K562 treated with DMSO at 1 percent for 12 hours (cell line): ENCODE data around the gene CLCN2. TPM values are rescaled to one million over a fixed set of nuclear protein-coding genes. Genes with fewer than 3 reads are reported as not detected.

Experiments
- total RNA-seq: library from RNA; unstranded; fragments of 300-600 nt; gene quantifications from 2 replicates; pipeline ENCODE4 v1.2.3, GENCODE V29; 2022; ENCODE audit not compliant: insufficient read depth

Gene CLCN2
- total RNA-seq, result 5.2 and 12.0 TPM in 2 replicates

DNA sequence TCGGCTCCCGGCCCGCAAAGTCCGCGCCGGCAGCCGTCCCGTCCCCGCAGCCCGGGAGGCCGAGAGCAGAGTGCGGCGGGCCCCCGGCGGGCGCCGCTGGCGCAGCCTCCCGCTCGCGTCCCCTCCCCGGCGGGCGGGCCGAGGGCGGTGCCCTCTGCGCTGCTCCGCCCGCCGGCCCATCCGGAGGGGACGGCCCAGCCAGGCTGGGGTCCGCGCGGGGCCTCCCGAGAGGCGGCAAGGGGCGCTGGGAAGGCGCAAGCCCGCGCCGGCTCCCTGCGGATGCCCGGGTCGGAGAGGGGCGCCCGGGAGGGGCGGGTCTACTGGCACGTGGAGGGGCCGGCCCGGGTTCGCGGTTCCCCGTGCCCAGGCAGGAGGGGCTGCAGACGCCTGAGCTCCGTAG lies at the start of gene CLCN2, which contains the start of gene POLR2H:
TSS of gene CLCN2 (minus strand) at position 74 of the 400 bp plus-strand sequence. CDS start 126 bp downstream, outside the sequence.
TSS of gene POLR2H (plus strand) at position 179 of the 400 bp plus-strand sequence. CDS start 1,783 bp downstream, outside the sequence.

GRCh38 chr3:184379358-184380184 lies 18.2 kb upstream of the CLCN2 start, which contains the start of gene CHRD:
CHRD (plus strand) TSS chr3:184380054; CDS start chr3:184380319, 265 bp downstream.

DNA sequence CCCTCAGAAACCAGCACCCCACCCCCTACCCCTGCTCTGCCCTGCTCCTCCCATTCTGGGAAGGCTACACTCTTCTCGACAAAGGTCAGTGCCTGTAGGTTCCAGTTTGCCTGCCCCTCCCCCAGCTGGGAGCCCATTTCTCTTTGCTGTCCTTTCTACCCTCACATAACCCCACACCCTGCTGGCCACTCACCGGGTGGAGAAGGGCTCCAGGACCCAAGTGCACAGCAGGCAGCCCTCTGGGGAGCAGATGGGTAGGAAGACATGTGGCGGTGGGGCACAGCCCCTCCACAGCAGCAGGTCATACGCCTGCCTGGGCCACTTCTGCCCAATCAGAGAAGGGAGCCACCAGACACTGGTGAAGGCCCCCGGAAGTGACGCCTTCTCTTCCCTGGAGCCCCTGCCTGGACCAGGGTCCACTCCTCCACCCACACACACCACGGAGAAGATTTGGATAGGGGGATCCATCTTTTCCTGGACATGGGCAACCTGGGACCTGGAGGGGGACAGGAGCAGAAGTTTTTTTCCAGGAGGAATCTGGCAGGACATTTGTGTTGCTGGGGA lies 16.6 kb upstream of the CLCN2 start, which contains the start of gene THPO:
TSS of gene THPO (minus strand) at position 326 of the 564 bp plus-strand sequence. CDS start 1,948 bp downstream, outside the sequence.

GRCh38 chr3:184337399-184337714 lies 24.0 kb downstream of the CLCN2 start, which contains the start of gene FAM131A:
FAM131A (plus strand) TSS chr3:184337600; CDS start chr3:184337631, 31 bp downstream.

DNA sequence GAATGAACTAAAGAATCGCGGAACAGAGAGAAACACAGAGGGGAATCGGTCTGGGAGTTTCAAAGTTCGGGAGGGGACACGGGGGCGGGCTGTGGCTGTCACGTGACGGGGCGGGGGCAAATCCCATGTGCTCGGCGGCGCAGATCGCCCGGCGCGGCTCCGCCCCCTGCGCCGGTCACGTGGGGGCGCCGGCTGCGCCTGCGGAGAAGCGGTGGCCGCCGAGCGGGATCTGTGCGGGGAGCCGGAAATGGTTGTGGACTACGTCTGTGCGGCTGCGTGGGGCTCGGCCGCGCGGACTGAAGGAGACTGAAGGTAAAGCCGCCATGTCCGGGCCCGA lies 47.1 kb downstream of the CLCN2 start, which contains the start of gene EIF4G1:
TSS of gene EIF4G1 (plus strand) at position 244 of the 337 bp plus-strand sequence. CDS start 1,191 bp downstream, outside the sequence.

GRCh38 chr3:184298759-184299487 lies 62.5 kb downstream of the CLCN2 start, which contains the start of gene PSMD2:
PSMD2 (plus strand) TSS chr3:184299241; CDS start chr3:184299267, 26 bp downstream.

Other genes with a start within 250 kb of the CLCN2 start
- 43.2 and 69.8 TPM in 2 replicates for gene EIF2B5, start 226.2 kb downstream of the CLCN2 start, total RNA-seq
- 18.5 and 63.6 TPM in 2 replicates for gene DVL3, start 206.2 kb downstream of the CLCN2 start, total RNA-seq
- gene AP2M1, start 186.8 kb downstream of the CLCN2 start, total RNA-seq, result 473 and 546 TPM in 2 replicates
- gene ABCF3, start 175.4 kb downstream of the CLCN2 start, total RNA-seq, result 37.1 and 46.9 TPM in 2 replicates
- gene VWA5B2, start 132.0 kb downstream of the CLCN2 start, total RNA-seq, result not detected in 2 replicates
- gene ALG3, start 112.6 kb downstream of the CLCN2 start, total RNA-seq, result 64.3 and 90.9 TPM in 2 replicates
- 10.6 and 16.2 TPM in 2 replicates for gene EEF1AKMT4, start 111.9 kb downstream of the CLCN2 start, total RNA-seq
- gene CAMK2N2, start 100.1 kb downstream of the CLCN2 start, total RNA-seq, result not detected in 2 replicates
- not detected in 2 replicates for gene ECE2, start 85.6 kb downstream of the CLCN2 start, total RNA-seq
- gene PSMD2, start 62.4 kb downstream of the CLCN2 start, total RNA-seq, result 273 and 379 TPM in 2 replicates
- 136 and 214 TPM in 2 replicates for gene EIF4G1, start 47.0 kb downstream of the CLCN2 start, total RNA-seq
- 15.2 and 18.3 TPM in 2 replicates for gene FAM131A, start 24.0 kb downstream of the CLCN2 start, total RNA-seq
- gene POLR2H, start 105 bp upstream of the CLCN2 start, total RNA-seq, result 101 and 109 TPM in 2 replicates
- gene THPO, start 16.6 kb upstream of the CLCN2 start, total RNA-seq, result 0.62 TPM in 1 of 2 replicates, not detected in the other
- 0.41 and 3.4 TPM in 2 replicates for gene CHRD, start 18.4 kb upstream of the CLCN2 start, total RNA-seq
- gene EPHB3, start 200.2 kb upstream of the CLCN2 start, total RNA-seq, result not detected in 2 replicates